HG02759 (cell line): Measurements from ENCODE around the gene INPP4A.
"Not testable (repeated sequence)": the region's sequence is repeated elsewhere in the genome, so short reads cannot be mapped to it uniquely, and the experiment has no call there.

Experiments used
- ATAC-seq: cut with Tn5 transposase; IDR thresholded peaks from one replicate; pipeline ENCODE4 v1.9.1; 2021; ENCODE audit warnings: mild to moderate bottlenecking, moderate library complexity; ENCODE audit not compliant: unreplicated experiment

The INPP4A gene

GRCh38 chr2:98577313-98577712, 132.7 kb downstream of the INPP4A start:
- ATAC-seq, result no peak

- ATAC-seq, result no peak
Observed at GRCh38 chr2:98578231-98578630, 133.6 kb downstream of the INPP4A start.

GRCh38 chr2:98579926-98580325, 135.3 kb downstream of the INPP4A start:
- no peak for ATAC-seq

- no peak for ATAC-seq
Observed at GRCh38 chr2:98580656-98581284, 136.1 kb downstream of the INPP4A start.

- ATAC-seq, result no peak
Observed at GRCh38 chr2:98582523-98582922, 137.9 kb downstream of the INPP4A start.

GRCh38 chr2:98583276-98583675, 138.6 kb downstream of the INPP4A start:
- ATAC-seq, result no peak

GRCh38 chr2:98583816-98584618, 139.4 kb downstream of the INPP4A start:
- ATAC-seq, result no peak

GRCh38 chr2:98585386-98585785, 140.7 kb downstream of the INPP4A start:
- ATAC-seq, result no peak

GRCh38 chr2:98586551-98587140, 142.0 kb downstream of the INPP4A start:
- no peak for ATAC-seq

- ATAC-seq, result no peak
Observed at GRCh38 chr2:98588880-98589431, 144.3 kb downstream of the INPP4A start.

- ATAC-seq, result no peak
Observed at GRCh38 chr2:98589489-98589888, 144.8 kb downstream of the INPP4A start.

GRCh38 chr2:98592565-98592964, 147.9 kb downstream of the INPP4A start:
- ATAC-seq, result no peak

GRCh38 chr2:98594665-98595064, 150.0 kb downstream of the INPP4A start:
- ATAC-seq, result not testable (repeated sequence)

GRCh38 chr2:98598781-98599428, 154.2 kb downstream of the INPP4A start:
- no peak for ATAC-seq

GRCh38 chr2:98601532-98602132, 157.0 kb downstream of the INPP4A start:
- ATAC-seq, result peak; percentile 74

- no peak for ATAC-seq
Observed at GRCh38 chr2:98604547-98604946, 159.9 kb downstream of the INPP4A start.

GRCh38 chr2:98605076-98605475, 160.4 kb downstream of the INPP4A start:
- ATAC-seq, result no peak

GRCh38 chr2:98606431-98606830, 161.8 kb downstream of the INPP4A start:
- ATAC-seq, result no peak

GRCh38 chr2:98607104-98607503, 162.4 kb downstream of the INPP4A start:
- ATAC-seq, result no peak

- ATAC-seq, result no peak
Observed at GRCh38 chr2:98607741-98608115, 163.1 kb downstream of the INPP4A start.
